ENCODE results near the gene COTL1. TPM values are rescaled to one million over a fixed set of nuclear protein-coding genes. Genes with fewer than 3 reads are reported as not detected.

Gene COTL1
- total and polyA plus RNA-seq, 9 of the 15 experiments (the other 6 are each of a cell fraction or from before 2014, with no cell fraction given) = 27.7 to 185 (median 72.5) TPM

GRCh38 chr16:84537491-84538151, 80.3 kb downstream of the COTL1 start (continued):
- TF ChIP-seq, protein P1, sequence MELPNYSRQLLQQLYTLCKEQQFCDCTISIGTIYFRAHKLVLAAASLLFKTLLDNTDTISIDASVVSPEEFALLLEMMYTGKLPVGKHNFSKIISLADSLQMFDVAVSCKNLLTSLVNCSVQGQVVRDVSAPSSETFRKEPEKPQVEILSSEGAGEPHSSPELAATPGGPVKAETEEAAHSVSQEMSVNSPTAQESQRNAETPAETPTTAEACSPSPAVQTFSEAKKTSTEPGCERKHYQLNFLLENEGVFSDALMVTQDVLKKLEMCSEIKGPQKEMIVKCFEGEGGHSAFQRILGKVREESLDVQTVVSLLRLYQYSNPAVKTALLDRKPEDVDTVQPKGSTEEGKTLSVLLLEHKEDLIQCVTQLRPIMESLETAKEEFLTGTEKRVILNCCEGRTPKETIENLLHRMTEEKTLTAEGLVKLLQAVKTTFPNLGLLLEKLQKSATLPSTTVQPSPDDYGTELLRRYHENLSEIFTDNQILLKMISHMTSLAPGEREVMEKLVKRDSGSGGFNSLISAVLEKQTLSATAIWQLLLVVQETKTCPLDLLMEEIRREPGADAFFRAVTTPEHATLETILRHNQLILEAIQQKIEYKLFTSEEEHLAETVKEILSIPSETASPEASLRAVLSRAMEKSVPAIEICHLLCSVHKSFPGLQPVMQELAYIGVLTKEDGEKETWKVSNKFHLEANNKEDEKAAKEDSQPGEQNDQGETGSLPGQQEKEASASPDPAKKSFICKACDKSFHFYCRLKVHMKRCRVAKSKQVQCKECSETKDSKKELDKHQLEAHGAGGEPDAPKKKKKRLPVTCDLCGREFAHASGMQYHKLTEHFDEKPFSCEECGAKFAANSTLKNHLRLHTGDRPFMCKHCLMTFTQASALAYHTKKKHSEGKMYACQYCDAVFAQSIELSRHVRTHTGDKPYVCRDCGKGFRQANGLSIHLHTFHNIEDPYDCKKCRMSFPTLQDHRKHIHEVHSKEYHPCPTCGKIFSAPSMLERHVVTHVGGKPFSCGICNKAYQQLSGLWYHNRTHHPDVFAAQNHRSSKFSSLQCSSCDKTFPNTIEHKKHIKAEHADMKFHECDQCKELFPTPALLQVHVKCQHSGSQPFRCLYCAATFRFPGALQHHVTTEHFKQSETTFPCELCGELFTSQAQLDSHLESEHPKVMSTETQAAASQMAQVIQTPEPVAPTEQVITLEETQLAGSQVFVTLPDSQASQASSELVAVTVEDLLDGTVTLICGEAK (IDR thresholded peaks at IDR 0.05) = no peak; the same call in 1 of the 2 replicates
- TF ChIP-seq, protein P1 (CRISPR knock-in tag; IDR thresholded peaks at IDR 0.05) = no peak
- TF ChIP-seq, protein P2, sequence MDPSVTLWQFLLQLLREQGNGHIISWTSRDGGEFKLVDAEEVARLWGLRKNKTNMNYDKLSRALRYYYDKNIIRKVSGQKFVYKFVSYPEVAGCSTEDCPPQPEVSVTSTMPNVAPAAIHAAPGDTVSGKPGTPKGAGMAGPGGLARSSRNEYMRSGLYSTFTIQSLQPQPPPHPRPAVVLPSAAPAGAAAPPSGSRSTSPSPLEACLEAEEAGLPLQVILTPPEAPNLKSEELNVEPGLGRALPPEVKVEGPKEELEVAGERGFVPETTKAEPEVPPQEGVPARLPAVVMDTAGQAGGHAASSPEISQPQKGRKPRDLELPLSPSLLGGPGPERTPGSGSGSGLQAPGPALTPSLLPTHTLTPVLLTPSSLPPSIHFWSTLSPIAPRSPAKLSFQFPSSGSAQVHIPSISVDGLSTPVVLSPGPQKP (CRISPR knock-in tag; IDR thresholded peaks at IDR 0.05) = no peak
- TF ChIP-seq EP400 (IDR thresholded peaks at IDR 0.05) (peak; percentile 64; the same call in 1 of the 2 replicates), FUS (optimal IDR thresholded peaks at IDR 0.05; ENCODE audit: low read depth, low read length) (no peak), MTA3 (IDR thresholded peaks at IDR 0.05; ENCODE audit: borderline replicate concordance) (peak; percentile 37; the same call in 1 of the 2 replicates), ZZZ3 (IDR thresholded peaks at IDR 0.05) (no peak), E2F3 (CRISPR knock-in tag; IDR thresholded peaks at IDR 0.05) (0 out of 2 replicates have a peak, but pooled peaks have one; percentile 15), DMBX1 (CRISPR knock-in tag; IDR thresholded peaks at IDR 0.05; ENCODE audit: borderline replicate concordance) (peak; percentile 18), ZNF24 (IDR thresholded peaks at IDR 0.05) (0 out of 2 replicates have a peak, but pooled peaks have one; percentile 8), SIN3A (IDR thresholded peaks at IDR 0.05; ENCODE audit: borderline replicate concordance in 2 of 2, control insufficient read depth in 1 of 2, low read depth in 2 of 2, low read length in 2 of 2) (no peak), PML (IDR thresholded peaks at IDR 0.05; ENCODE audit: low read length) (no peak), STAT5B (CRISPR knock-in tag; IDR thresholded peaks at IDR 0.05) (no peak), EHMT2 (IDR thresholded peaks at IDR 0.05) (no peak)
- TF ChIP-seq, protein P3, sequence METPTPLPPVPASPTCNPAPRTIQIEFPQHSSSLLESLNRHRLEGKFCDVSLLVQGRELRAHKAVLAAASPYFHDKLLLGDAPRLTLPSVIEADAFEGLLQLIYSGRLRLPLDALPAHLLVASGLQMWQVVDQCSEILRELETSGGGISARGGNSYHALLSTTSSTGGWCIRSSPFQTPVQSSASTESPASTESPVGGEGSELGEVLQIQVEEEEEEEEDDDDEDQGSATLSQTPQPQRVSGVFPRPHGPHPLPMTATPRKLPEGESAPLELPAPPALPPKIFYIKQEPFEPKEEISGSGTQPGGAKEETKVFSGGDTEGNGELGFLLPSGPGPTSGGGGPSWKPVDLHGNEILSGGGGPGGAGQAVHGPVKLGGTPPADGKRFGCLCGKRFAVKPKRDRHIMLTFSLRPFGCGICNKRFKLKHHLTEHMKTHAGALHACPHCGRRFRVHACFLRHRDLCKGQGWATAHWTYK (CRISPR knock-in tag; IDR thresholded peaks at IDR 0.05) = 0 out of 2 replicates have a peak, but pooled peaks have one; percentile 21

All from K562 (cell line).